HepG2 (cell line): ENCODE results near the gene SLC16A6. TPM values are rescaled to one million over a fixed set of nuclear protein-coding genes. Genes with fewer than 3 reads are reported as not detected.
"Not testable (repeated sequence)": the region's sequence is repeated elsewhere in the genome, so short reads cannot be mapped to it uniquely, and the experiment has no call there.

ENCODE experiments used
- ATAC-seq: fragments of 200-7000 bp; cut with Tn5 transposase; 3 replicates; pipeline ENCODE4 v1.9.1; 2020; ENCODE audit warnings: mild to moderate bottlenecking, moderate library complexity
- BruUV-seq: library from RNA; stranded (reverse); fragments of 400-500 nt; replicated peaks from 2 replicates; lab custom pipeline; 2021; lab: Mats Ljungman, UMichigan
- CTCF ChIA-PET: fragments of 300-600 bp; formaldehyde crosslinking; extraction: SDS; loops from one replicate; lab custom pipeline; 2021; ENCODE audit warnings: low total read pairs, inconsistent platforms, low intra/inter-chr PET ratio; lab: Yijun Ruan, JAX
- POLR2A ChIA-PET: fragments of 350-600 bp; sonication (Branson Sonifier 250); formaldehyde crosslinking; loops from one replicate; lab custom pipeline; 2020; ENCODE audit warnings: antibody characterized with exemption, inconsistent platforms; lab: Yijun Ruan, JAX
- DNase-seq: peaks from one replicate; pipeline ENCODE4 v3.0.0-alpha.2; 2015; ENCODE audit warnings: low spot score
- FAIRE-seq: peaks from 3 replicates; lab custom pipeline; 2011; peaks lifted over from hg19 to GRCh38; lab: Jason Lieb, UNC
- H2AFZ ChIP-seq: one replicate; pipeline ENCODE4 v1.6.1; 2011; ENCODE audit warnings: low read length, inconsistent platforms
- H3K27ac ChIP-seq: fragments of 300-600 bp; 3 replicates; pipeline ENCODE4 v1.8.0; 2011; ENCODE audit warnings: mixed run types, mild to moderate bottlenecking, mixed read lengths, low read length, inconsistent platforms; ENCODE audit not compliant: insufficient read depth; ENCODE audit errors: extremely low read length
- H3K27me3 ChIP-seq, 2 experiments: fragments of 200-600 bp in 1 of 2; 2 replicates in 1 of 2; 3 replicates in 1 of 2; pipeline versions ENCODE4 v1.6.0 to v1.8.0; 2011; ENCODE audit warnings: low read length in 2 of 2, mild to moderate bottlenecking in 2 of 2, moderate library complexity in 2 of 2, inconsistent platforms in 1 of 2; ENCODE audit not compliant: insufficient read depth in 2 of 2, control insufficient read depth in 1 of 2
- H3K36me3 ChIP-seq, 2 experiments: fragments of 200-600 bp in 1 of 2; replicated peaks in 1 of 2; 2 replicates in 1 of 2; 3 replicates in 1 of 2; pipeline versions ENCODE4 v1.5.1 to v1.8.0; 2011; ENCODE audit warnings: low read length in 2 of 2, inconsistent platforms in 1 of 2; ENCODE audit not compliant: insufficient read depth in 2 of 2, control insufficient read depth in 1 of 2
- H3K4me1 ChIP-seq: 2 replicates; pipeline ENCODE4 v1.5.1; 2012; ENCODE audit warnings: low read length, inconsistent platforms; ENCODE audit not compliant: insufficient read depth
- H3K4me2 ChIP-seq: 2 replicates; pipeline ENCODE4 v1.6.0; 2011; ENCODE audit warnings: low read depth, low read length, inconsistent platforms
- H3K4me3 ChIP-seq, 3 experiments: fragments of 200-600 bp in 1 of 3; sonication (generic), shearing (Covaris generic) in 1 of 3; replicated peaks in 1 of 3; 2 replicates each; pipeline ENCODE4 v1.5.1; 2011 to 2016; ENCODE audit warnings: low read length in 3 of 3, inconsistent platforms in 2 of 3, low read depth in 2 of 3, mild to moderate bottlenecking in 2 of 3, control low read depth in 1 of 3, mixed read lengths in 1 of 3; ENCODE audit not compliant: insufficient read depth in 1 of 3
- H3K79me2 ChIP-seq: one replicate; pipeline ENCODE4 v1.6.1; 2011; ENCODE audit warnings: low read length, inconsistent platforms; ENCODE audit not compliant: insufficient read depth
- H3K9ac ChIP-seq: 2 replicates; pipeline ENCODE4 v1.6.0; 2011; ENCODE audit warnings: mild to moderate bottlenecking, low read depth, low read length, inconsistent platforms; ENCODE audit not compliant: insufficient read depth
- H3K9me3 ChIP-seq: 2 replicates; pipeline ENCODE4 v1.5.1; 2012; ENCODE audit warnings: mild to moderate bottlenecking, low read length
- H4K20me1 ChIP-seq: 2 replicates; pipeline ENCODE4 v1.6.0; 2011; ENCODE audit warnings: inconsistent platforms, mild to moderate bottlenecking, low read length, moderate library complexity; ENCODE audit not compliant: insufficient read depth
- ASH2L ChIP-seq: fragments of 300-600, 200-600 bp; sonication (generic); IDR thresholded peaks from 2 replicates; pipeline ENCODE4 v1.7.0; 2017; ENCODE audit warnings: low read depth, mild to moderate bottlenecking, moderate library complexity, mixed read lengths, low read length; ENCODE audit not compliant: insufficient read length
- HDAC6 ChIP-seq: fragments of 200-600 bp; sonication (generic); IDR thresholded peaks from 2 replicates; pipeline ENCODE4 v1.7.0; 2017; ENCODE audit warnings: mild to moderate bottlenecking, antibody characterized with exemption, low read length, low read depth
- MEIS1 ChIP-seq: sonication (generic); formaldehyde crosslinking; IDR thresholded peaks from 2 replicates; pipeline ENCODE4 v1.9.0; 2021; ENCODE audit warnings: mild to moderate bottlenecking, missing genetic modification reagents, moderate library complexity, borderline replicate concordance
- SMAD1 ChIP-seq: sonication (generic); formaldehyde crosslinking; IDR thresholded peaks from 2 replicates; pipeline ENCODE4 v1.4.0; 2020; ENCODE audit warnings: missing genetic modification reagents, low read depth, mild to moderate bottlenecking, borderline replicate concordance
- YEATS2 ChIP-seq: sonication (generic); formaldehyde crosslinking; IDR thresholded peaks from 2 replicates; pipeline ENCODE4 v1.4.0; 2020; ENCODE audit warnings: missing genetic modification reagents, borderline replicate concordance
- WGBS: methylation state at CpG from one replicate; pipeline ENCODE4 v1.1.6; 2017; ENCODE audit warnings: low lambda C conversion rate; 5-methylcytosine and 5-hydroxymethylcytosine counted together
- in situ Hi-C: cut with HindIII; loops from 2 replicates; pipeline ENCODE4 v1.10.0; 2017; ENCODE audit warnings: low pct_unique_long_range_greater_than_20kb; ENCODE audit not compliant: extremely low pct_ligation_motif_present
- intact Hi-C: fragments of 100-400 bp; cut with micrococcal nuclease; formaldehyde crosslinking; loops from one replicate; pipeline ENCODE4 v1.10.0; 2022; ENCODE audit not compliant: unreplicated experiment
- polyA plus RNA-seq, 8 experiments: library from polyadenylated mRNA; depleted of rRNA in 3 of 8; stranded (reverse) in 7 of 8; unstranded in 1 of 8; fragments of >200 nt; fragmentation: Illumina TruSeq in 4 of 8; extraction: Trizol in 4 of 8; gene quantifications; 2 replicates each; pipeline versions ENCODE4 v1.2.1 to v1.2.3, GENCODE V29; 2011 to 2016; ENCODE audit warnings: low read depth in 4 of 8, missing spikeins in 1 of 8, mixed read lengths in 1 of 8; ENCODE audit not compliant: insufficient read depth in 1 of 8
- total RNA-seq, 5 experiments: library from RNA; depleted of rRNA; stranded (reverse); fragments of >200 nt; fragmentation: Illumina TruSeq; extraction: Trizol; gene quantifications; 2 replicates each; pipeline ENCODE4 v1.2.3, GENCODE V29; 2016; ENCODE audit warnings: low read depth in 1 of 5
- TF ChIP-seq, protein P1 (sequence below): sonication (generic); formaldehyde crosslinking; IDR thresholded peaks from 2 replicates; pipeline ENCODE4 v1.4.0; 2020; ENCODE audit warnings: missing genetic modification reagents, mild to moderate bottlenecking, borderline replicate concordance
- TF ChIP-seq, protein P2 (sequence below): IDR thresholded peaks from 2 replicates; pipeline ENCODE4 v1.6.1; 2016; ENCODE audit warnings: low read depth

The SLC16A6 gene
- total and polyA plus RNA-seq, 2 of the 13 experiments (the other 11 are each of a cell fraction or from before 2014, with no cell fraction given), result 1.1 to 44.7 TPM

GRCh38 chr17:68238164-68238870 lies 52.6 kb downstream of the SLC16A6 start:
- no TSS peak for BruUV-seq
- CTCF ChIA-PET, result no interaction called here

GRCh38 chr17:68237369-68238163 lies 53.4 kb downstream of the SLC16A6 start:
- in situ Hi-C loops, ATAC-seq: not testable (repeated sequence)
- WGBS, result 73% methylated on average over 16 of the region's 16 CpGs

More at GRCh38 chr17:68238164-68238870, 52.6 kb downstream of the SLC16A6 start:
- Histone ChIP-seq H3K4me2 (no peak overlapping the region), H3K27me3 (no peaks in the 10 kb centered on the region), H3K4me3 (no peak overlapping the region), H4K20me1 (no peaks in the 10 kb centered on the region), H3K9me3 (no peaks in the 10 kb centered on the region), H3K36me3 (no peaks in the 10 kb centered on the region), H3K4me1 (peaks cover 21% of the 10 kb centered on the region; the same call in 1 of the 2 replicates), H3K27ac (no peak overlapping the region), H3K79me2 (no peaks in the 10 kb centered on the region), H3K9ac (no peak overlapping the region), H2AFZ (no peak overlapping the region)
- TF ChIP-seq SMAD1 (CRISPR knock-in tag), result no peak
- TF ChIP-seq, protein P1, sequence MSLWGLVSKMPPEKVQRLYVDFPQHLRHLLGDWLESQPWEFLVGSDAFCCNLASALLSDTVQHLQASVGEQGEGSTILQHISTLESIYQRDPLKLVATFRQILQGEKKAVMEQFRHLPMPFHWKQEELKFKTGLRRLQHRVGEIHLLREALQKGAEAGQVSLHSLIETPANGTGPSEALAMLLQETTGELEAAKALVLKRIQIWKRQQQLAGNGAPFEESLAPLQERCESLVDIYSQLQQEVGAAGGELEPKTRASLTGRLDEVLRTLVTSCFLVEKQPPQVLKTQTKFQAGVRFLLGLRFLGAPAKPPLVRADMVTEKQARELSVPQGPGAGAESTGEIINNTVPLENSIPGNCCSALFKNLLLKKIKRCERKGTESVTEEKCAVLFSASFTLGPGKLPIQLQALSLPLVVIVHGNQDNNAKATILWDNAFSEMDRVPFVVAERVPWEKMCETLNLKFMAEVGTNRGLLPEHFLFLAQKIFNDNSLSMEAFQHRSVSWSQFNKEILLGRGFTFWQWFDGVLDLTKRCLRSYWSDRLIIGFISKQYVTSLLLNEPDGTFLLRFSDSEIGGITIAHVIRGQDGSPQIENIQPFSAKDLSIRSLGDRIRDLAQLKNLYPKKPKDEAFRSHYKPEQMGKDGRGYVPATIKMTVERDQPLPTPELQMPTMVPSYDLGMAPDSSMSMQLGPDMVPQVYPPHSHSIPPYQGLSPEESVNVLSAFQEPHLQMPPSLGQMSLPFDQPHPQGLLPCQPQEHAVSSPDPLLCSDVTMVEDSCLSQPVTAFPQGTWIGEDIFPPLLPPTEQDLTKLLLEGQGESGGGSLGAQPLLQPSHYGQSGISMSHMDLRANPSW (CRISPR knock-in tag), result no peak
- no peak for TF ChIP-seq YEATS2 (CRISPR knock-in tag)
- TF ChIP-seq, protein P2, sequence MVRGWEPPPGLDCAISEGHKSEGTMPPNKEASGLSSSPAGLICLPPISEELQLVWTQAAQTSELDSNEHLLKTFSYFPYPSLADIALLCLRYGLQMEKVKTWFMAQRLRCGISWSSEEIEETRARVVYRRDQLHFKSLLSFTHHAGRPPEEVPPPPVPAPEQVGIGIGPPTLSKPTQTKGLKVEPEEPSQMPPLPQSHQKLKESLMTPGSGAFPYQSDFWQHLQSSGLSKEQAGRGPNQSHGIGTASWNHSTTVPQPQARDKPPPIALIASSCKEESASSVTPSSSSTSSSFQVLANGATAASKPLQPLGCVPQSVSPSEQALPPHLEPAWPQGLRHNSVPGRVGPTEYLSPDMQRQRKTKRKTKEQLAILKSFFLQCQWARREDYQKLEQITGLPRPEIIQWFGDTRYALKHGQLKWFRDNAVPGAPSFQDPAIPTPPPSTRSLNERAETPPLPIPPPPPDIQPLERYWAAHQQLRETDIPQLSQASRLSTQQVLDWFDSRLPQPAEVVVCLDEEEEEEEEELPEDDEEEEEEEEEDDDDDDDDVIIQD (CRISPR knock-in tag), result no peak
- TF ChIP-seq HDAC6, result no peak
- TF ChIP-seq ASH2L, result no peak
- no peak for TF ChIP-seq MEIS1
- WGBS, result 29% methylated on average over 3 of the region's 3 CpGs
- intact Hi-C loops (no loop called here), in situ Hi-C loops (no loop called here)
- POLR2A ChIA-PET, result no interaction called here
- FAIRE-seq (no peak), ATAC-seq (no peak), DNase-seq (no peak)

More at GRCh38 chr17:68237369-68238163, 53.4 kb downstream of the SLC16A6 start:
- H3K36me3 ChIP-seq, H3K79me2 ChIP-seq, FAIRE-seq, H3K4me2 ChIP-seq, DNase-seq, H3K4me3 ChIP-seq, BruUV-seq, H3K9me3 ChIP-seq, H3K9ac ChIP-seq, CTCF ChIA-PET, H3K27ac ChIP-seq, H4K20me1 ChIP-seq, intact Hi-C loops, H2AFZ ChIP-seq, H3K27me3 ChIP-seq: not testable (repeated sequence)
- POLR2A ChIA-PET, result interaction anchor here (0.8 kb wide), 1 partner anchor 10 kb away, joined by 3 read pairs; the partner anchor contains the start of gene AMZ2
- peaks cover 28% of the 10 kb centered on the region for H3K4me1 ChIP-seq
